Fibroblast of peridontal ligament (primary cell): ENCODE data around the gene CYTH2.
A peak's percentile ranks its signal among the peaks of the same experiment; 100 is the strongest.

Experiments
- DNase-seq: peaks from one replicate; pipeline ENCODE4 v3.0.0-alpha.2; 2010; ENCODE audit errors: extremely low read depth

The CYTH2 gene

GRCh38 chr19:48469289-48469881, at the start of gene CYTH2:
Gene CYTH2 (plus strand): TSS chr19:48469369. CDS start chr19:48469508, 139 bp downstream.
- DNase-seq: peak; percentile 74

- no peak for DNase-seq
Observed at GRCh38 chr19:48421548-48421947, 47.6 kb upstream of the CYTH2 start.

- DNase-seq: peak; percentile 48
Observed at GRCh38 chr19:48424694-48425219, 44.4 kb upstream of the CYTH2 start.

- no peak for DNase-seq
Observed at GRCh38 chr19:48428670-48429069, 40.5 kb upstream of the CYTH2 start.

- no peak for DNase-seq
Observed at GRCh38 chr19:48433337-48433736, 35.8 kb upstream of the CYTH2 start.

- no peak for DNase-seq
Observed at GRCh38 chr19:48436586-48436985, 32.6 kb upstream of the CYTH2 start.

GRCh38 chr19:48441360-48442050, 27.7 kb upstream of the CYTH2 start:
- no peak for DNase-seq

- no peak for DNase-seq
Observed at GRCh38 chr19:48442116-48443035, 26.8 kb upstream of the CYTH2 start.

- no peak for DNase-seq
Observed at GRCh38 chr19:48443256-48443655, 25.9 kb upstream of the CYTH2 start.

GRCh38 chr19:48443731-48444128, 25.4 kb upstream of the CYTH2 start:
- DNase-seq: no peak

GRCh38 chr19:48444129-48444935, 24.8 kb upstream of the CYTH2 start:
- DNase-seq: no peak

GRCh38 chr19:48444936-48445200, 24.3 kb upstream of the CYTH2 start:
- DNase-seq: peak; percentile 4

- DNase-seq: peak; percentile 92
Observed at GRCh38 chr19:48445256-48445605, 23.9 kb upstream of the CYTH2 start.

GRCh38 chr19:48445606-48446481, 23.3 kb upstream of the CYTH2 start, which contains the start of gene GRWD1:
Gene GRWD1 (plus strand): TSS chr19:48445983. CDS start chr19:48446006, 23 bp downstream.
- peak; percentile 93 for DNase-seq

GRCh38 chr19:48446579-48446978, 22.6 kb upstream of the CYTH2 start:
- DNase-seq: no peak

- no peak for DNase-seq
Observed at GRCh38 chr19:48448563-48448962, 20.6 kb upstream of the CYTH2 start.

- no peak for DNase-seq
Observed at GRCh38 chr19:48450441-48450840, 18.7 kb upstream of the CYTH2 start.

GRCh38 chr19:48450863-48451262, 18.3 kb upstream of the CYTH2 start:
- DNase-seq: no peak

- no peak for DNase-seq
Observed at GRCh38 chr19:48451624-48452023, 17.5 kb upstream of the CYTH2 start.

- DNase-seq: no peak
Observed at GRCh38 chr19:48452289-48453190, 16.6 kb upstream of the CYTH2 start.
